ENCODE results near the gene RHOA. TPM values are rescaled to one million over a fixed set of nuclear protein-coding genes. Genes with fewer than 3 reads are reported as not detected.

RHOA gene
- total RNA-seq, 2 donors from 2014 or later, result 216 to 252 TPM

GRCh38 chr3:49414753-49415152, 3.0 kb upstream of the RHOA start:
- TF ChIP-seq POLR2A (IDR thresholded peaks at IDR 0.05) (no peak), CTCF (IDR thresholded peaks at IDR 0.05) (no peak)
- H3K27me3 ChIP-seq, result no peaks in the 10 kb centered on the region
- DNase-seq (no peak), ATAC-seq (no peak)
- intact Hi-C loops (cut with DNase I), result no loop called here
- peaks cover 33% of the 10 kb centered on the region for H3K4me1 ChIP-seq
- H3K9me3 ChIP-seq, result no peaks in the 10 kb centered on the region
- H3K27ac ChIP-seq, result peak overlapping the region in 1 of 4 donors; percentile 43
- no peak overlapping the region for H3K4me3 ChIP-seq
- no peaks in the 10 kb centered on the region for H3K36me3 ChIP-seq (replicated peaks in 1 of 2; ENCODE audit: insufficient read depth in 1 of 2, low read depth in 2 of 2)
- 81 to 84% methylated on average over 2 of the region's 2 CpGs for WGBS, 2 donors

- Histone ChIP-seq H3K27ac (peak overlapping the region in 3 of 4 donors; percentile 75 to 99 (median 99)), H3K4me1 (peaks cover 47% of the 10 kb centered on the region), H3K4me3 (no peak overlapping the region), H3K36me3 (replicated peaks in 1 of 2; ENCODE audit: insufficient read depth in 1 of 2, low read depth in 2 of 2) (no peaks in the 10 kb centered on the region), H3K27me3 (no peaks in the 10 kb centered on the region), H3K9me3 (no peaks in the 10 kb centered on the region)
- TF ChIP-seq CTCF (IDR thresholded peaks at IDR 0.05), result no peak
- no peak for TF ChIP-seq POLR2A (IDR thresholded peaks at IDR 0.05)
- DNase-seq, result no peak
- ATAC-seq, result no peak
- WGBS, 2 donors, result 47 to 52% methylated on average over 6 of the region's 6 CpGs
- intact Hi-C loops (cut with DNase I), result no loop called here
These were observed 1.6 kb upstream of the RHOA start for GRCh38 chr3:49413338-49413734.

GRCh38 chr3:49412632-49413337, 1.0 kb upstream of the RHOA start:
- Histone ChIP-seq H3K36me3 (replicated peaks in 1 of 2; ENCODE audit: insufficient read depth in 1 of 2, low read depth in 2 of 2) (no peaks in the 10 kb centered on the region), H3K4me1 (peaks cover 51% of the 10 kb centered on the region), H3K27me3 (no peaks in the 10 kb centered on the region), H3K4me3 (peak overlapping the region; percentile 46 to 69), H3K27ac (peak overlapping the region; percentile 75 to 99 (median 88)), H3K9me3 (no peaks in the 10 kb centered on the region)
- WGBS, 2 donors, result 14 to 28% methylated on average over 6 to 16 of the region's 16 CpGs
- intact Hi-C loops (cut with DNase I), result no loop called here
- DNase-seq, result no peak
- no peak for TF ChIP-seq CTCF (IDR thresholded peaks at IDR 0.05)
- TF ChIP-seq POLR2A (IDR thresholded peaks at IDR 0.05), result no peak
- no peak for ATAC-seq

GRCh38 chr3:49411535-49411967, 225 bp downstream of the RHOA start:
- WGBS, 2 donors, result 0 to 1% methylated on average over 6 to 44 of the region's 59 CpGs
- no peaks in the 10 kb centered on the region for H3K9me3 ChIP-seq
- peak overlapping the region; percentile 93 to 99 (median 96) for H3K27ac ChIP-seq
- TF ChIP-seq CTCF (IDR thresholded peaks at IDR 0.05) (peak in 2 of 7 experiments; percentile 20 to 35), POLR2A (IDR thresholded peaks at IDR 0.05) (no peak)
- H3K4me1 ChIP-seq, result peaks cover 60% of the 10 kb centered on the region
- DNase-seq, result peak; percentile 60 to 69 (median 65)
- H3K4me3 ChIP-seq, result peak overlapping the region; percentile 24 to 79
- H3K27me3 ChIP-seq, result no peaks in the 10 kb centered on the region
- ATAC-seq, result peak; percentile 24
- intact Hi-C loops (cut with DNase I), result no loop called here
- no peaks in the 10 kb centered on the region for H3K36me3 ChIP-seq (replicated peaks in 1 of 2; ENCODE audit: insufficient read depth in 1 of 2, low read depth in 2 of 2)
